ENCODE results near the gene EPB41L4A.

Gene EPB41L4A

DNA sequence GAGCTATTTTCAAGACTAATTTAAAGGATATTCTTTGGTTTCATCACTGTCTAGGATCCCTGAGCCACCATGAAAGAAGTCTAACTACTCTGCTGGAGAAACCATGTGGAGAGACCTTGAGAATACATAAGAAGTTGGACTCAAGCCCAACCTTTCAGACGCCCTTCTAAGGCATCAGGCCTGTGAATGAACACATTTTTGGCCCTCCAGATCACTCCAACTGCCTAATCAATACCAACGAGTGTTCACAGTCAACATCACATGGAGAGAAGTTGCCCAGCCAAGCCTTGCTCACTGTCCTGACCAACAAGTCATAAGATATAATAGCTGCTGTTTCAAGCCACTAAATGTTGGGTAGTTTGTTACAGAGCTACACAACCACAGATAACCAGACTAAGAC, 100.7 kb downstream of the EPB41L4A start:
- Histone ChIP-seq H3K4me2 (no peak overlapping the region), H3K9ac (no peak overlapping the region), H3K4me1 (ENCODE audit: low read depth, poor library complexity, severe bottlenecking) (no peaks in the 10 kb centered on the region), H3K4me3 (IDR thresholded peaks at IDR 0.05; ENCODE audit: insufficient read depth, low read depth, low read length) (no peak overlapping the region), H3K27me3 (ENCODE audit: insufficient read depth, low read depth) (no peaks in the 10 kb centered on the region), H4K20me1 (ENCODE audit: insufficient read depth) (no peaks in the 10 kb centered on the region), H3K36me3 (ENCODE audit: insufficient read depth) (no peaks in the 10 kb centered on the region), H3K27ac (no peak overlapping the region), H3K79me2 (ENCODE audit: insufficient read depth, low read depth) (no peaks in the 10 kb centered on the region), H2AFZ (ENCODE audit: low read depth) (no peak overlapping the region)
- TF ChIP-seq, protein P1, sequence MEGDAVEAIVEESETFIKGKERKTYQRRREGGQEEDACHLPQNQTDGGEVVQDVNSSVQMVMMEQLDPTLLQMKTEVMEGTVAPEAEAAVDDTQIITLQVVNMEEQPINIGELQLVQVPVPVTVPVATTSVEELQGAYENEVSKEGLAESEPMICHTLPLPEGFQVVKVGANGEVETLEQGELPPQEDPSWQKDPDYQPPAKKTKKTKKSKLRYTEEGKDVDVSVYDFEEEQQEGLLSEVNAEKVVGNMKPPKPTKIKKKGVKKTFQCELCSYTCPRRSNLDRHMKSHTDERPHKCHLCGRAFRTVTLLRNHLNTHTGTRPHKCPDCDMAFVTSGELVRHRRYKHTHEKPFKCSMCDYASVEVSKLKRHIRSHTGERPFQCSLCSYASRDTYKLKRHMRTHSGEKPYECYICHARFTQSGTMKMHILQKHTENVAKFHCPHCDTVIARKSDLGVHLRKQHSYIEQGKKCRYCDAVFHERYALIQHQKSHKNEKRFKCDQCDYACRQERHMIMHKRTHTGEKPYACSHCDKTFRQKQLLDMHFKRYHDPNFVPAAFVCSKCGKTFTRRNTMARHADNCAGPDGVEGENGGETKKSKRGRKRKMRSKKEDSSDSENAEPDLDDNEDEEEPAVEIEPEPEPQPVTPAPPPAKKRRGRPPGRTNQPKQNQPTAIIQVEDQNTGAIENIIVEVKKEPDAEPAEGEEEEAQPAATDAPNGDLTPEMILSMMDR (conservative IDR thresholded peaks at IDR 0.05; ENCODE audit: low read depth, low read length), result no peak

DNA sequence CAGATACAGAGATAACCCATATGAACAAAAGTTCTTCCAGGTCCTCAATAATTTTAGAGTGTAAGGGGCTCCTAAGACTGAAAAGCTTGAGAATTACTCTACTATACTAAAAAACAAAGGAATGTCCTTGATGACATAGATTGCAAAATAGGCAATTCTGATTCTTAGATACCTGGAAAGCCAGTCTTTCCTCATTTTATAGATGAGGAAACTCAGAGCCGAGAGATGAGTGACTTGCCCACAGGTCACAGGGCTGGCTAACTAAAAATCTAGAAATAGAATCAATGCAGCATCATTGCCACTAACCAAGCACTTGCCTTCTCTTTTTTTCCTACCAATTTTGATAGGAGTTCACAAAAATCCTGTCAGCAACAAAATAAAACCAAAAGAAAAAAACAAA, 101.2 kb downstream of the EPB41L4A start:
- H3K4me1 ChIP-seq (ENCODE audit: low read depth, poor library complexity, severe bottlenecking), result no peaks in the 10 kb centered on the region
- H3K27ac ChIP-seq, result no peak overlapping the region
- no peak overlapping the region for H3K9ac ChIP-seq
- no peaks in the 10 kb centered on the region for H3K36me3 ChIP-seq (ENCODE audit: insufficient read depth)
- TF ChIP-seq, protein P1 (conservative IDR thresholded peaks at IDR 0.05; ENCODE audit: low read depth, low read length), result no peak
- H2AFZ ChIP-seq (ENCODE audit: low read depth), result no peak overlapping the region
- no peak overlapping the region for H3K4me2 ChIP-seq
- no peaks in the 10 kb centered on the region for H3K27me3 ChIP-seq (ENCODE audit: insufficient read depth, low read depth)
- H4K20me1 ChIP-seq (ENCODE audit: insufficient read depth), result no peaks in the 10 kb centered on the region
- H3K4me3 ChIP-seq (IDR thresholded peaks at IDR 0.05; ENCODE audit: insufficient read depth, low read depth, low read length), result no peak overlapping the region
- no peaks in the 10 kb centered on the region for H3K79me2 ChIP-seq (ENCODE audit: insufficient read depth, low read depth)

DNA sequence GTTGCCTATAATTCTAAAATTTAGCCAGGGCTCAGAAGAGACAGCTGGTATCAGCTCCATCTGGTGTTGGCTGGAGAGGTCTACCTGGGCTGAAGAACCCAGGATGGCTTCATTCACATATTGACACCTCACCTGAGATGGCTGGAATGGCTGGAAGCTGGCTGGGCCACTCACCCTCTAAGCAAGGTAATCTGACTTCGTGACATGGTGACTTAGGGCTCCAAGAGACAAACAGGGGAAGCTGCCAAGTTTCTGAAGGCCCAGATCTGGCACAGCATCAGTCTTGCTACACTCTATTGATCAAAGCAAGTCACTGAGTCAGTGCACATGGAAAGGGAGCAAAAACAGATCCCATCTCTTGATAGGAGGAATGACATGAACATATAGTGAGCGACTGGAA, 102.3 kb downstream of the EPB41L4A start:
- Histone ChIP-seq H3K79me2 (ENCODE audit: insufficient read depth, low read depth) (no peaks in the 10 kb centered on the region), H3K27me3 (ENCODE audit: insufficient read depth, low read depth) (no peaks in the 10 kb centered on the region), H2AFZ (ENCODE audit: low read depth) (no peak overlapping the region), H3K4me3 (IDR thresholded peaks at IDR 0.05; ENCODE audit: insufficient read depth, low read depth, low read length) (no peak overlapping the region), H3K36me3 (ENCODE audit: insufficient read depth) (no peaks in the 10 kb centered on the region), H3K27ac (no peak overlapping the region), H3K4me2 (no peak overlapping the region), H4K20me1 (ENCODE audit: insufficient read depth) (no peaks in the 10 kb centered on the region), H3K4me1 (ENCODE audit: low read depth, poor library complexity, severe bottlenecking) (no peaks in the 10 kb centered on the region), H3K9ac (no peak overlapping the region)
- TF ChIP-seq, protein P1 (conservative IDR thresholded peaks at IDR 0.05; ENCODE audit: low read depth, low read length), result no peak

DNA sequence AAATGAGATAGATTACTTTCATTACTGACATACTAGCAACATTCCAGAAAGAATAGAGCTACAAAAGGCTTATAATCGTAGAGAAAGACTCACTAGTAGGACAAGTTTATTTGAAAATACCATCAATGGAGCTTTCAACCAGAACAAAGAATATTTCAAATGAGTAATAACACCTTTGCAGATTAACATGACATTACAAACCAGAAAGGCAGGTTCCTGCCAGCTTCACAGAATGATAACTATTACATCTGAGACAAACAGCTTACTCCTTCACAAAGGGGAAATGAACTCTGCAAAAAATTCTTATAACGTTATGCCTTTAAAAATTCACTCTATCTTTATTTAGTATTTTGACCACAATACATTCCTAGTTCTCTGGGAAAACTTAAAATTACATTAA, 103.1 kb downstream of the EPB41L4A start:
- no peaks in the 10 kb centered on the region for H4K20me1 ChIP-seq (ENCODE audit: insufficient read depth)
- no peak overlapping the region for H3K27ac ChIP-seq
- H3K9ac ChIP-seq, result no peak overlapping the region
- H3K4me2 ChIP-seq, result no peak overlapping the region
- no peak overlapping the region for H2AFZ ChIP-seq (ENCODE audit: low read depth)
- H3K27me3 ChIP-seq (ENCODE audit: insufficient read depth, low read depth), result no peaks in the 10 kb centered on the region
- no peak overlapping the region for H3K4me3 ChIP-seq (IDR thresholded peaks at IDR 0.05; ENCODE audit: insufficient read depth, low read depth, low read length)
- H3K36me3 ChIP-seq (ENCODE audit: insufficient read depth), result no peaks in the 10 kb centered on the region
- TF ChIP-seq, protein P1 (conservative IDR thresholded peaks at IDR 0.05; ENCODE audit: low read depth, low read length), result no peak
- no peaks in the 10 kb centered on the region for H3K4me1 ChIP-seq (ENCODE audit: low read depth, poor library complexity, severe bottlenecking)
- no peaks in the 10 kb centered on the region for H3K79me2 ChIP-seq (ENCODE audit: insufficient read depth, low read depth)

Measured in KMS-11 (cell line).